Prostate gland (tissue), 2 donors: Measurements from ENCODE around the gene LMTK3.

Experiments
- CTCF ChIP-seq, 4 experiments: fragments of 200-600 bp in 2 of 4; fragments of 450-650 bp in 2 of 4; sonication (generic) in 2 of 4; IDR thresholded peaks; 1 replicate in 3 of 4; 2 replicates in 1 of 4; pipeline ENCODE4 v1.5.1; 2016 to 2019; ENCODE audit warnings: antibody characterized with exemption in 4 of 4, mild to moderate bottlenecking in 2 of 4, moderate library complexity in 2 of 4
- POLR2A ChIP-seq: fragments of 450-650 bp; IDR thresholded peaks from one replicate; pipeline ENCODE4 v1.6.1; 2016; ENCODE audit warnings: antibody characterized with exemption, mild to moderate bottlenecking
- POLR2AphosphoS5 ChIP-seq: sonication (generic); formaldehyde crosslinking; IDR thresholded peaks from one replicate; pipeline ENCODE4 v1.6.1; 2017; ENCODE audit warnings: antibody characterized with exemption

GRCh38 chr19:48498595-48499311, 12.9 kb downstream of the LMTK3 start:
- TF ChIP-seq CTCF (IDR thresholded peaks at IDR 0.05) (no peak), POLR2A (no peak), POLR2AphosphoS5 (no peak)
